ENCODE data around the gene CCDC187. TPM values are rescaled to one million over a fixed set of nuclear protein-coding genes. Genes with fewer than 3 reads are reported as not detected.

The CCDC187 gene
- polyA plus RNA-seq, 3 donors, result not detected

DNA sequence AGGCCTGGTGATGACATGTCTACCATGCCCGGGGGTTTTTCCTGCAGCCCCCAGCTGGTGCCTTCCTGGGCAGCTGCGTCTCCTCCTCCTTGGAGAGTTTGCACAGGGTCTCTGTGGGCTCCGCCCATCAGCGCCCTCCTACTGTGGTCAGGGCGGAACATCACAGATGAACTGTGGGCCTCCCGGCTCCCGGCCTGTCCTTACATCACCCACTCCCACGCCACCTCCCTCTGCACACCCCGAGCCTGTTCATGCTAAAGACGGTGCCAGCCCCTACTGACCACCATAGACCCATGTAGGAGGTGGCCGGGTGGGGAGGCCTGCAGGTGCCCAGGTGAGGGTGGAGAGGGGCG lies 36.0 kb upstream of the CCDC187 start:
- Histone ChIP-seq H3K9me3 (replicated peaks in 1 of 2; ENCODE audit: control insufficient read depth in 1 of 2, insufficient read depth in 1 of 2, low read length in 2 of 2) (no peaks in the 10 kb centered on the region), H3K4me1 (ENCODE audit: control insufficient read depth in 1 of 2, insufficient read depth in 2 of 2, low read length in 2 of 2) (peaks cover 10 to 12% of the 10 kb centered on the region in 2 donors), H3K9ac (ENCODE audit: insufficient read depth, low read length, poor library complexity, severe bottlenecking) (no peak overlapping the region), H3K27ac (ENCODE audit: low read depth in 1 of 2, low read length in 2 of 2) (no peak overlapping the region), H3K79me2 (ENCODE audit: insufficient read depth, low read length) (no peaks in the 10 kb centered on the region), H3K4me3 (replicated peaks in 1 of 3; ENCODE audit: low read depth in 2 of 3, low read length in 3 of 3) (no peak overlapping the region), H3K4me2 (replicated peaks; ENCODE audit: extremely low read depth, low read length, poor library complexity, severe bottlenecking) (no peak overlapping the region), H3K36me3 (replicated peaks in 1 of 2; ENCODE audit: control insufficient read depth in 1 of 2, insufficient read depth in 2 of 2, low read length in 2 of 2) (no peaks in the 10 kb centered on the region), H2AFZ (ENCODE audit: insufficient read depth, low read depth, low read length, poor library complexity, severe bottlenecking) (no peak overlapping the region), H4K20me1 (ENCODE audit: insufficient read depth, low read length) (no peaks in the 10 kb centered on the region), H3K27me3 (ENCODE audit: control insufficient read depth in 2 of 2, insufficient read depth in 2 of 2, low read length in 2 of 2) (no peaks in the 10 kb centered on the region)
- Mint-ChIP-seq H3K27ac (no peak overlapping the region), H3K27me3 (ENCODE audit: low read depth in 3 of 3) (no peaks in the 10 kb centered on the region), H3K4me3 (no peak overlapping the region), H3K4me1 (peaks cover 2% of the 10 kb centered on the region), H3K36me3 (no peaks in the 10 kb centered on the region), H3K9me3 (no peaks in the 10 kb centered on the region)
- WGBS (ENCODE audit: insufficient coverage), result 84% methylated on average over 2 of the region's 12 CpGs
- DNase-seq, result no peak
- intact Hi-C loops (cut with micrococcal nuclease), result loop anchor here (2.0 kb wide), 1 partner anchor 61 kb away; the partner anchor contains the start of gene SNAPC4 (in 2 of the 2)
- no peak for TF ChIP-seq CTCF (IDR thresholded peaks at IDR 0.05)

GRCh38 chr9:136339173-136339957 lies 35.5 kb upstream of the CCDC187 start:
- H3K9me3 Mint-ChIP-seq, result no peaks in the 10 kb centered on the region
- no peak overlapping the region for H2AFZ ChIP-seq (ENCODE audit: insufficient read depth, low read depth, low read length, poor library complexity, severe bottlenecking)
- peak overlapping the region in 2 of 7 donors; percentile 44 to 60 for H3K27ac Mint-ChIP-seq
- peak; percentile 88 for TF ChIP-seq CTCF (IDR thresholded peaks at IDR 0.05)
- H3K36me3 Mint-ChIP-seq, result no peaks in the 10 kb centered on the region
- peaks cover 10 to 12% of the 10 kb centered on the region in 2 donors for H3K4me1 ChIP-seq (ENCODE audit: control insufficient read depth in 1 of 2, insufficient read depth in 2 of 2, low read length in 2 of 2)
- WGBS (ENCODE audit: insufficient coverage), result 78% methylated on average over 19 of the region's 32 CpGs
- no peaks in the 10 kb centered on the region for H4K20me1 ChIP-seq (ENCODE audit: insufficient read depth, low read length)
- no peak overlapping the region for H3K4me2 ChIP-seq (replicated peaks; ENCODE audit: extremely low read depth, low read length, poor library complexity, severe bottlenecking)
- H3K27me3 ChIP-seq (ENCODE audit: control insufficient read depth in 2 of 2, insufficient read depth in 2 of 2, low read length in 2 of 2), result no peaks in the 10 kb centered on the region
- H3K27me3 Mint-ChIP-seq (ENCODE audit: low read depth in 3 of 3), result no peaks in the 10 kb centered on the region
- H3K4me3 ChIP-seq (replicated peaks in 1 of 3; ENCODE audit: low read depth in 2 of 3, low read length in 3 of 3), result no peak overlapping the region
- no peaks in the 10 kb centered on the region for H3K36me3 ChIP-seq (replicated peaks in 1 of 2; ENCODE audit: control insufficient read depth in 1 of 2, insufficient read depth in 2 of 2, low read length in 2 of 2)
- no peaks in the 10 kb centered on the region for H3K79me2 ChIP-seq (ENCODE audit: insufficient read depth, low read length)
- H3K9ac ChIP-seq (ENCODE audit: insufficient read depth, low read length, poor library complexity, severe bottlenecking), result no peak overlapping the region
- intact Hi-C loops (cut with micrococcal nuclease), result loop anchor here (2.0 kb wide), 1 partner anchor 61 kb away; the partner anchor contains the start of gene SNAPC4 (in 2 of the 2)
- DNase-seq, result peak; percentile 44 to 59 (median 57)
- no peak overlapping the region for H3K4me3 Mint-ChIP-seq
- H3K9me3 ChIP-seq (replicated peaks in 1 of 2; ENCODE audit: control insufficient read depth in 1 of 2, insufficient read depth in 1 of 2, low read length in 2 of 2), result no peaks in the 10 kb centered on the region
- no peak overlapping the region for H3K27ac ChIP-seq (ENCODE audit: low read depth in 1 of 2, low read length in 2 of 2)
- H3K4me1 Mint-ChIP-seq, result peaks cover 2% of the 10 kb centered on the region
